ENCODE measurements around the gene BATF. TPM values are rescaled to one million over a fixed set of nuclear protein-coding genes. Genes with fewer than 3 reads are reported as not detected.
A peak's percentile ranks its signal among the peaks of the same experiment; 100 is the strongest.

Gene BATF
- total RNA-seq, 1 experiment from 2014 or later, result 55.7 TPM

GRCh38 chr14:75519826-75520728 is 2.2 kb upstream of the BATF start:
- H3K79me2 ChIP-seq (ENCODE audit: low read depth), result peaks cover 28% of the 10 kb centered on the region
- peak in 1 of 2 experiments; percentile 82 for DNase-seq
- no peaks in the 10 kb centered on the region for H4K20me1 ChIP-seq (ENCODE audit: insufficient read depth)
- BruUV-seq (replicated peaks), result no TSS peak
- CTCF ChIA-PET, result interaction anchor here (0.5 to 1.5 kb wide), 4 partner anchors 11 to 462 kb away, joined by 3 to 8 read pairs (median 4); no protein-coding TSS in a partner anchor
- H3F3A ChIP-seq (ENCODE audit: insufficient read depth, low read depth), result peaks cover 37% of the 10 kb centered on the region
- peak overlapping the region; percentile 87 for H3K4me2 ChIP-seq
- intact Hi-C loops (cut with micrococcal nuclease; ENCODE audit: unreplicated experiment), result no loop called here
- H3K27me3 ChIP-seq (ENCODE audit: insufficient read depth, low read depth), result no peaks in the 10 kb centered on the region
- TF ChIP-seq CTCF (conservative IDR thresholded peaks at IDR 0.05) (no peak), EZH2 (IDR thresholded peaks at IDR 0.05; ENCODE audit: low read depth) (no peak)
- peak overlapping the region; percentile 93 for H3K27ac ChIP-seq
- POLR2A ChIA-PET (ENCODE audit: unreplicated experiment), result no interaction called here
- no peaks in the 10 kb centered on the region for H3K9me2 ChIP-seq (ENCODE audit: insufficient read depth)
- no peak overlapping the region for H3K4me3 ChIP-seq
- peaks cover 60% of the 10 kb centered on the region for H3K4me1 ChIP-seq (replicated peaks; ENCODE audit: insufficient read depth)
- no peaks in the 10 kb centered on the region for H3K36me3 ChIP-seq (ENCODE audit: low read depth)
- H2AFZ ChIP-seq, result peak overlapping the region; percentile 26; the same call in 1 of the 2 replicates
- no peaks in the 10 kb centered on the region for H3K9me3 ChIP-seq (ENCODE audit: insufficient read depth, low read depth)

GRCh38 chr14:75520852-75521251 is 1.4 kb upstream of the BATF start:
- TSS peak; percentile 65 for BruUV-seq (replicated peaks)
- Histone ChIP-seq H2AFZ (0 out of 2 replicates have a peak overlapping the region, but pooled peaks have one; percentile 3), H3K4me1 (replicated peaks; ENCODE audit: insufficient read depth) (peaks cover 60% of the 10 kb centered on the region), H3K27me3 (ENCODE audit: insufficient read depth, low read depth) (no peaks in the 10 kb centered on the region), H3K79me2 (ENCODE audit: low read depth) (peaks cover 29% of the 10 kb centered on the region), H3K4me3 (peak overlapping the region; percentile 12; the same call in 1 of the 2 replicates), H3K27ac (peak overlapping the region; percentile 93), H3F3A (ENCODE audit: insufficient read depth, low read depth) (peaks cover 37% of the 10 kb centered on the region), H3K9me3 (ENCODE audit: insufficient read depth, low read depth) (no peaks in the 10 kb centered on the region), H3K36me3 (ENCODE audit: low read depth) (no peaks in the 10 kb centered on the region), H4K20me1 (ENCODE audit: insufficient read depth) (no peaks in the 10 kb centered on the region), H3K9me2 (ENCODE audit: insufficient read depth) (no peaks in the 10 kb centered on the region), H3K4me2 (peak overlapping the region; percentile 87)
- intact Hi-C loops (cut with micrococcal nuclease; ENCODE audit: unreplicated experiment), result loop anchor here (1.0 kb wide), 9 partner anchors 10 to 214 kb away; no protein-coding TSS in a partner anchor
- ChIA-PET POLR2A (ENCODE audit: unreplicated experiment) (interaction anchor here (0.6 to 1.2 kb wide), 8 partner anchors 15 to 550 kb away, joined by 3 to 31 read pairs (median 9); no protein-coding TSS in a partner anchor), CTCF (interaction anchor here (0.5 to 3.4 kb wide), 5 partner anchors 12 to 1026 kb away, joined by 3 to 39 read pairs (median 4); no protein-coding TSS in a partner anchor)
- no peak for DNase-seq
- TF ChIP-seq CTCF (conservative IDR thresholded peaks at IDR 0.05), result no peak
- TF ChIP-seq EZH2 (IDR thresholded peaks at IDR 0.05; ENCODE audit: low read depth), result no peak

GRCh38 chr14:75521415-75522199 is 662 bp upstream of the BATF start:
- Histone ChIP-seq H3K27ac (peak overlapping the region; percentile 93), H3F3A (ENCODE audit: insufficient read depth, low read depth) (peaks cover 37% of the 10 kb centered on the region)
- POLR2A ChIA-PET (ENCODE audit: unreplicated experiment), result interaction anchor here (0.6 to 1.2 kb wide), 13 partner anchors 14 to 550 kb away, joined by 3 to 31 read pairs (median 6); no protein-coding TSS in a partner anchor

More at GRCh38 chr14:75521415-75522199, 662 bp upstream of the BATF start:
- TF ChIP-seq CTCF (conservative IDR thresholded peaks at IDR 0.05) (peak; percentile 25; the same call in 1 of the 2 replicates), EZH2 (IDR thresholded peaks at IDR 0.05; ENCODE audit: low read depth) (no peak)
- peaks cover 60% of the 10 kb centered on the region for H3K4me1 ChIP-seq (replicated peaks; ENCODE audit: insufficient read depth)
- peak overlapping the region; percentile 68 for H3K4me3 ChIP-seq
- H3K9me2 ChIP-seq (ENCODE audit: insufficient read depth), result no peaks in the 10 kb centered on the region
- no peaks in the 10 kb centered on the region for H4K20me1 ChIP-seq (ENCODE audit: insufficient read depth)
- H3K27me3 ChIP-seq (ENCODE audit: insufficient read depth, low read depth), result no peaks in the 10 kb centered on the region
- peak; percentile 88 to 99 for DNase-seq
- peak overlapping the region; percentile 87 for H3K4me2 ChIP-seq
- no peaks in the 10 kb centered on the region for H3K9me3 ChIP-seq (ENCODE audit: insufficient read depth, low read depth)
- H3K36me3 ChIP-seq (ENCODE audit: low read depth), result peaks cover 6% of the 10 kb centered on the region
- BruUV-seq (replicated peaks), result no TSS peak
- peaks cover 34% of the 10 kb centered on the region for H3K79me2 ChIP-seq (ENCODE audit: low read depth)
- H2AFZ ChIP-seq, result peak overlapping the region; percentile 87
- intact Hi-C loops (cut with micrococcal nuclease; ENCODE audit: unreplicated experiment), result loop anchor here (1.0 kb wide), 10 partner anchors 10 to 214 kb away; no protein-coding TSS in a partner anchor
- CTCF ChIA-PET, result interaction anchor here (0.6 to 3.4 kb wide), 10 partner anchors 14 to 1490 kb away, joined by 4 to 39 read pairs (median 6); partner anchors contain the start of gene TGFB3
